Measurements from ENCODE around the gene INPP4A. TPM values are rescaled to one million over a fixed set of nuclear protein-coding genes. Genes with fewer than 3 reads are reported as not detected.

The INPP4A gene
- total and polyA plus RNA-seq, 10 of the 15 experiments (the other 5 are each of a cell fraction or from before 2014, with no cell fraction given) = 4.7 to 62.3 (median 36.9) TPM

DNA sequence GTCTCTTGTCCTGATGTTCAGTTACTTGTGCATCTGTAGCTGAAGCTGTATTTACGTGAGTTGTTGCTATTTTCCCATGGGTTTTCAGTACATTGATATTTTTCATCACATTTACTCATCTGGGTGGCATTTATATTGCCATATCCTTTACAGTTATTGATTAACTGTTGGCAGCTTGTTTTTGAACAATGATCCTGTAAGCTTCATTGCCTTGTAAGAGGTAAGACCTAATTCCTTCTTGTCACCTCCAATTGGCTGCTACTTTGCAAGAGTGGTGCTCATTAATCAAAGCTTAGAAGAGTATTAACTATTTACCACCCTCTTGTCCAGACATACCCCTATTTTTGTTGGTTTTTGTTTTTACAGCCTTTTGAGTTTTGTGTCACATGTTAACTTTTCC lies 88.9 kb downstream of the INPP4A start (continued):
- TF ChIP-seq TCF12 (IDR thresholded peaks at IDR 0.05; ENCODE audit: low read depth, low read length) = no peak

DNA sequence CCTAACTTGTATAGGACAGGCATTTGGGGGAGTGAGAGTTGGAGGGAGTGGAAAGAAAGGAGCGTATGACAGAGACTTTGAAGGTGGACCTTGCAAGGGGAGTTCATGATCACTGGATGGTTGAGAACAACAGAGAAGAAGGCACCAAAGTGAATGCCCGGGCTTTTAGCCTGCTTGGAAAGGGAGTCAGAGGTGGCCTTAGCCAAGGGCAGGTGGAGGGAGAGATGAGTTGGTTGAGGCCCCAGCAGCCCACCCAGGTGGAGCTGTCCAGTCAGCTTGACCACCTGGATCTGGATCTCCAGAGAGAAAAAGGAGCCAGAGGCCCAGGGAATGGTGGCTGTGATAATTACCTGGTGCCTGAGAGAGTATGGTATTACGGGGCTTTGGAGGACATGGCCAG lies 90.1 kb downstream of the INPP4A start:
- no peaks in the 10 kb centered on the region for H3K79me2 ChIP-seq (ENCODE audit: control insufficient read depth, insufficient read depth, low read length)
- no peaks in the 10 kb centered on the region for H3K27me3 ChIP-seq (replicated peaks in 1 of 2; ENCODE audit: control insufficient read depth in 2 of 2, insufficient read depth in 2 of 2, low read length in 1 of 2)
- ATAC-seq (no peak), DNase-seq (ENCODE audit: low read depth, low spot score) (no peak), FAIRE-seq (no peak)
- no peak overlapping the region for H3K9ac ChIP-seq (ENCODE audit: control insufficient read depth, insufficient read depth, low read length)
- SMC1A ChIA-PET (ENCODE audit: uncharacterized antibody, unreplicated experiment) = no interaction called here
- no peaks in the 10 kb centered on the region for H3K4me1 ChIP-seq (ENCODE audit: control insufficient read depth, insufficient read depth, low read length)
- peaks cover 21 to 23% of the 10 kb centered on the region in 2 experiments for H3K36me3 ChIP-seq (ENCODE audit: control insufficient read depth in 2 of 2, insufficient read depth in 2 of 2, low read length in 1 of 2)
- no peak overlapping the region for H3K4me3 ChIP-seq
- no peaks in the 10 kb centered on the region for H3K9me3 ChIP-seq (replicated peaks; ENCODE audit: control insufficient read depth, insufficient read depth, low read length)
- CTCF ChIA-PET = no interaction called here
- in situ Hi-C loops (cut with MboI) (no loop called here), intact Hi-C loops (cut with micrococcal nuclease; ENCODE audit: unreplicated experiment) (no loop called here)
- H3K4me2 ChIP-seq (ENCODE audit: control insufficient read depth, insufficient read depth) = no peak overlapping the region
- POLR2A ChIA-PET = interaction anchor here (1.3 kb wide), 1 partner anchor 11 kb away, joined by 3 read pairs; no protein-coding TSS in a partner anchor
- H4K20me1 ChIP-seq (ENCODE audit: control insufficient read depth, insufficient read depth) = no peaks in the 10 kb centered on the region
- WGBS (ENCODE audit: insufficient coverage, insufficient replicate concordance, low lambda C conversion rate, missing lambda C conversion rate) = 96% methylated on average over 3 of the region's 3 CpGs
- RAD21 ChIA-PET (ENCODE audit: unreplicated experiment) = no interaction called here
- BruUV-seq (replicated peaks) = no TSS peak
- H2AFZ ChIP-seq (ENCODE audit: control insufficient read depth, low read depth, low read length) = no peak overlapping the region
- H3K27ac ChIP-seq (ENCODE audit: control insufficient read depth, insufficient read depth) = no peak overlapping the region
- no peak for TF ChIP-seq ASH2L (IDR thresholded peaks at IDR 0.05; ENCODE audit: borderline replicate concordance, low read depth)
- TF ChIP-seq, protein P1, sequence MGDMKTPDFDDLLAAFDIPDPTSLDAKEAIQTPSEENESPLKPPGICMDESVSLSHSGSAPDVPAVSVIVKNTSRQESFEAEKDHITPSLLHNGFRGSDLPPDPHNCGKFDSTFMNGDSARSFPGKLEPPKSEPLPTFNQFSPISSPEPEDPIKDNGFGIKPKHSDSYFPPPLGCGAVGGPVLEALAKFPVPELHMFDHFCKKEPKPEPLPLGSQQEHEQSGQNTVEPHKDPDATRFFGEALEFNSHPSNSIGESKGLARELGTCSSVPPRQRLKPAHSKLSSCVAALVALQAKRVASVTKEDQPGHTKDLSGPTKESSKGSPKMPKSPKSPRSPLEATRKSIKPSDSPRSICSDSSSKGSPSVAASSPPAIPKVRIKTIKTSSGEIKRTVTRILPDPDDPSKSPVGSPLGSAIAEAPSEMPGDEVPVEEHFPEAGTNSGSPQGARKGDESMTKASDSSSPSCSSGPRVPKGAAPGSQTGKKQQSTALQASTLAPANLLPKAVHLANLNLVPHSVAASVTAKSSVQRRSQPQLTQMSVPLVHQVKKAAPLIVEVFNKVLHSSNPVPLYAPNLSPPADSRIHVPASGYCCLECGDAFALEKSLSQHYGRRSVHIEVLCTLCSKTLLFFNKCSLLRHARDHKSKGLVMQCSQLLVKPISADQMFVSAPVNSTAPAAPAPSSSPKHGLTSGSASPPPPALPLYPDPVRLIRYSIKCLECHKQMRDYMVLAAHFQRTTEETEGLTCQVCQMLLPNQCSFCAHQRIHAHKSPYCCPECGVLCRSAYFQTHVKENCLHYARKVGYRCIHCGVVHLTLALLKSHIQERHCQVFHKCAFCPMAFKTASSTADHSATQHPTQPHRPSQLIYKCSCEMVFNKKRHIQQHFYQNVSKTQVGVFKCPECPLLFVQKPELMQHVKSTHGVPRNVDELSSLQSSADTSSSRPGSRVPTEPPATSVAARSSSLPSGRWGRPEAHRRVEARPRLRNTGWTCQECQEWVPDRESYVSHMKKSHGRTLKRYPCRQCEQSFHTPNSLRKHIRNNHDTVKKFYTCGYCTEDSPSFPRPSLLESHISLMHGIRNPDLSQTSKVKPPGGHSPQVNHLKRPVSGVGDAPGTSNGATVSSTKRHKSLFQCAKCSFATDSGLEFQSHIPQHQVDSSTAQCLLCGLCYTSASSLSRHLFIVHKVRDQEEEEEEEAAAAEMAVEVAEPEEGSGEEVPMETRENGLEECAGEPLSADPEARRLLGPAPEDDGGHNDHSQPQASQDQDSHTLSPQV (IDR thresholded peaks at IDR 0.05) = no peak
- no peak for TF ChIP-seq WRNIP1 (IDR thresholded peaks at IDR 0.05; ENCODE audit: borderline replicate concordance, low read depth, low read length)
- TF ChIP-seq TBL1XR1 (IDR thresholded peaks at IDR 0.05; ENCODE audit: low read depth, low read length) = no peak
- TF ChIP-seq BCL11A (IDR thresholded peaks at IDR 0.05; ENCODE audit: low read depth, low read length) = no peak
- TF ChIP-seq IKZF1 (conservative IDR thresholded peaks at IDR 0.05) = no peak
- TF ChIP-seq, protein P2, sequence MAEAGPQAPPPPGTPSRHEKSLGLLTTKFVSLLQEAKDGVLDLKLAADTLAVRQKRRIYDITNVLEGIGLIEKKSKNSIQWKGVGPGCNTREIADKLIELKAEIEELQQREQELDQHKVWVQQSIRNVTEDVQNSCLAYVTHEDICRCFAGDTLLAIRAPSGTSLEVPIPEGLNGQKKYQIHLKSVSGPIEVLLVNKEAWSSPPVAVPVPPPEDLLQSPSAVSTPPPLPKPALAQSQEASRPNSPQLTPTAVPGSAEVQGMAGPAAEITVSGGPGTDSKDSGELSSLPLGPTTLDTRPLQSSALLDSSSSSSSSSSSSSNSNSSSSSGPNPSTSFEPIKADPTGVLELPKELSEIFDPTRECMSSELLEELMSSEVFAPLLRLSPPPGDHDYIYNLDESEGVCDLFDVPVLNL (IDR thresholded peaks at IDR 0.05; ENCODE audit: low read depth, low read length) = no peak
- TF ChIP-seq SUZ12 (IDR thresholded peaks at IDR 0.05; ENCODE audit: unreplicated experiment) = no peak
- TF ChIP-seq, protein P3, sequence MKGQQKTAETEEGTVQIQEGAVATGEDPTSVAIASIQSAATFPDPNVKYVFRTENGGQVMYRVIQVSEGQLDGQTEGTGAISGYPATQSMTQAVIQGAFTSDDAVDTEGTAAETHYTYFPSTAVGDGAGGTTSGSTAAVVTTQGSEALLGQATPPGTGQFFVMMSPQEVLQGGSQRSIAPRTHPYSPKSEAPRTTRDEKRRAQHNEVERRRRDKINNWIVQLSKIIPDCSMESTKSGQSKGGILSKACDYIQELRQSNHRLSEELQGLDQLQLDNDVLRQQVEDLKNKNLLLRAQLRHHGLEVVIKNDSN (IDR thresholded peaks at IDR 0.05; ENCODE audit: borderline replicate concordance, extremely low read length, insufficient read depth, low read depth, low read length) = no peak
- no peak for TF ChIP-seq PML (IDR thresholded peaks at IDR 0.05; ENCODE audit: low read length)
- no peak for TF ChIP-seq CHD1 (IDR thresholded peaks at IDR 0.05; ENCODE audit: low read depth, low read length)
- TF ChIP-seq, protein P4, sequence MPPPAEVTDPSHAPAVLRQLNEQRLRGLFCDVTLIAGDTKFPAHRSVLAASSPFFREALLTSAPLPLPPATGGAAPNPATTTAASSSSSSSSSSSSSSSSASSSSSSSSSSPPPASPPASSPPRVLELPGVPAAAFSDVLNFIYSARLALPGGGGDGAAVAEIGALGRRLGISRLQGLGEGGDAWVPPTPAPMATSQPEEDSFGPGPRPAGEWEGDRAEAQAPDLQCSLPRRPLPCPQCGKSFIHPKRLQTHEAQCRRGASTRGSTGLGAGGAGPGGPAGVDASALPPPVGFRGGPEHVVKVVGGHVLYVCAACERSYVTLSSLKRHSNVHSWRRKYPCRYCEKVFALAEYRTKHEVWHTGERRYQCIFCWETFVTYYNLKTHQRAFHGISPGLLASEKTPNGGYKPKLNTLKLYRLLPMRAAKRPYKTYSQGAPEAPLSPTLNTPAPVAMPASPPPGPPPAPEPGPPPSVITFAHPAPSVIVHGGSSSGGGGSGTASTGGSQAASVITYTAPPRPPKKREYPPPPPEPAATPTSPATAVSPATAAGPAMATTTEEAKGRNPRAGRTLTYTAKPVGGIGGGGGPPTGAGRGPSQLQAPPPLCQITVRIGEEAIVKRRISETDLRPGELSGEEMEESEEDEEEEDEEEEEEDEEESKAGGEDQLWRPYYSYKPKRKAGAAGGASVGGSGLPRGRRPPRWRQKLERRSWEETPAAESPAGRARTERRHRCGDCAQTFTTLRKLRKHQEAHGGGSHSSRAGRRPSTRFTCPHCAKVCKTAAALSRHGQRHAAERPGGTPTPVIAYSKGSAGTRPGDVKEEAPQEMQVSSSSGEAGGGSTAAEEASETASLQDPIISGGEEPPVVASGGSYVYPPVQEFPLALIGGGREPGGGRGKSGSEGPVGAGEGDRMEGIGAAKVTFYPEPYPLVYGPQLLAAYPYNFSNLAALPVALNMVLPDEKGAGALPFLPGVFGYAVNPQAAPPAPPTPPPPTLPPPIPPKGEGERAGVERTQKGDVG (CRISPR knock-in tag; IDR thresholded peaks at IDR 0.05) = no peak
- no peak for TF ChIP-seq JUND (IDR thresholded peaks at IDR 0.05; ENCODE audit: low read depth, low read length)
- no peak for TF ChIP-seq NFYA (IDR thresholded peaks at IDR 0.05; ENCODE audit: borderline replicate concordance, low read depth, low read length)

Measured in GM12878 (cell line).